SK-MEL-5 (cell line): ENCODE measurements around the gene STT3A. TPM values are rescaled to one million over a fixed set of nuclear protein-coding genes. Genes with fewer than 3 reads are reported as not detected.

Experiments
- DNase-seq: peaks from one replicate; pipeline ENCODE4 v3.0.0-alpha.2; 2016; ENCODE audit warnings: low read depth, low spot score
- in situ Hi-C: cut with HindIII; loops from 2 replicates; pipeline ENCODE4 v1.10.0; 2016; ENCODE audit warnings: low sequenced_read_pairs, high pct_unique_total_duplicates, low pct_unique_long_range_greater_than_20kb
- small RNA-seq, 2 experiments: library from RNA; depleted of rRNA; stranded (forward); fragments of <200 nt; gene quantifications; one replicate each; pipeline ENCODE3, GENCODE V24; 2014
- total RNA-seq: library from RNA; depleted of rRNA; stranded (reverse); fragments of >200 nt; shearing (Covaris generic); gene quantifications from 2 replicates; pipeline ENCODE4 v1.2.3, GENCODE V29; 2014; rRNA removed

The STT3A gene
- total RNA-seq, 1 experiment from 2014 or later = 125 TPM

DNA sequence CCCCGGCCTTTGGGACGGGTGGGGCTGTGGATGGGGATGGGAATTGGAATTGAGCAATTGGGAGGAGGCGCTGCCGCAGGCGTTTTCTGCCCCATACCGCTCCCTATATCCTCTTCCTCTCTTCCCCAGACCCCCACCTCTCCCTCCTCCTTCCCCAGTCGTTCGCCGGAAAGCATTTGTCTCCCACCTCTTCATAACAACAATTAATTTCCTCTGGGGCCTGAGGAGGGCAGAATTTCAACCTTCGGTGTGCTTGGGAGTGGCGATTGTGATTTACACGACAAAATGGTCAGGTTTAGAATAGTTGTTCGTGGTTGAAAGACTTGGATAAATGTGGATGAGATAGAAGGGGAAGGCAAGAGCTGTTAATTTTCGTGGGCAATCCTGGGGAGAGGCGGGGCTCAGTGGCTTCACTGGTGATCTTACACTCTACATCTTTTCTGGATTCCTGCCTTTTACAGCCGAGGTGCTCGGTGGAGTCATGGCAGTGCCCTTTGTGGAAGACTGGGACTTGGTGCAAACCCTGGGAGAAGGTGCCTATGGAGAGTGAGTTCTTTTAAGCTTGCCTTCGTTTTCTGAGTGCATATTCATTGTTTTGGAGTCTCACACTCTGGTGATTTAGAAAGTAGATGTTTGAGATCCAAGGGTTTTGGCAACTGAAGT, 33.8 kb downstream of the STT3A start:
- DNase-seq = no peak
- in situ Hi-C loops = no loop called here

DNA sequence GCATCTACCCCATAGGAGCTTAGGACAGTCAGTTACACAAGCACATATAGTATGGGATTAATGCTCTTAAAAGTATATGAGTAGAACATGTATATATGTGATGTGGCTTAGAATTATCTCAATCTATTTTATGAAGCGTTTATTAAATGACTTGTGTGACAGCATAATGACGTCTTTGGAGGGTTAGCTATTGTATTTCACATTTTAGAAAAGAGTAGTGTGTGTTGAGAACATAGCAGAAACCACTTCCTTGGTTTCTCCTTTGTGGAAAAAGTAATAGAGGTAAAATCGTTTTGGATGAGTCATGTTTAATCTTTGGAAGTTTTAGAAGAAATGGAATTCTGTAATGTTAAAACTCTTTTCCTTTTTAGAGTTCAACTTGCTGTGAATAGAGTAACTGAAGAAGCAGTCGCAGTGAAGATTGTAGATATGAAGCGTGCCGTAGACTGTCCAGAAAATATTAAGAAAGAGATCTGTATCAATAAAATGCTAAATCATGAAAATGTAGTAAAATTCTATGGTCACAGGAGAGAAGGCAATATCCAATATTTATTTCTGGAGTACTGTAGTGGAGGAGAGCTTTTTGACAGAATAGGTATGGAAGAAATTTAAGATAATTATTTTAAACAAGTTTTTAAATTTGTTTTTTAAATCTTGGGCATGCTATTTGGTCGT, 34.7 kb downstream of the STT3A start:
- DNase-seq = no peak
- in situ Hi-C loops = no loop called here

DNA sequence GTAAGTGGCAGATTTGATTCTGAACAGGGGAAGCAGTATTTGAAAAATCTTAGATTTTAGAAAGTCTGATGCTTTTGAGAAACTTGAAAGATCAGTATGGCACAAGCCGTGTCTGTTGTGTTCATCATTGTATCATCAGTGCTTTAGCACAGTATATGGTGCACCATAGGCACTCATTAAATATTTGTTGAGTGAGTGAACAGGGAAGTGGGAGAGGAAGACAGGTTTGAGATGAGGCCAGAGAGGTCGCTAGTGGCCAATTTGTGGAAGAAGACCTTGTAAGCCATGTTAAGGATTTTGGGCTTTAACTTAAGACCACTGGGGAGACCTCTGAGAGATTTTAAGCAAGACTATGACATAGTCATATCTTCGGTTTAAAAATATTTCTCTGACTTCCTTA, 45.2 kb downstream of the STT3A start:
- in situ Hi-C loops = no loop called here
- DNase-seq = peak; percentile 32

DNA sequence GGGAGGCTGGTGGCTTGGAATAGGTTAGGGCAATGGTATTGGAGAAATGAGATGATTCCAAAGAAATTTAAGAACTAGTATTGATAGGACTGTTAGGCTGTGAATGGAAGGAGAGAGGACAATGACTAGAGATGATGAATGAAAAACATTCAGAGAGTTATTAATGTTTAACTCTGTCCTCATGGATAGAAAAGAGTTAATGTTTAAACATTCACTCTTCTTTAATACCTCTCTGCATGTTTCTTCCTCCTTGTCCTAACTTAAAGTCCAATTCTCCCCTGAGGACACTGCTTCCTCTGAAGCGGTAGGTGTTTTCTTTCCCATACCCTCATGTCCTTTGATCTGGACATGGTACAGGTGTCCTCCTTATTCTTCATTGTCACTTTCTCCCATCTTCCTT, 45.7 kb downstream of the STT3A start:
- DNase-seq = no peak
- in situ Hi-C loops = no loop called here

DNA sequence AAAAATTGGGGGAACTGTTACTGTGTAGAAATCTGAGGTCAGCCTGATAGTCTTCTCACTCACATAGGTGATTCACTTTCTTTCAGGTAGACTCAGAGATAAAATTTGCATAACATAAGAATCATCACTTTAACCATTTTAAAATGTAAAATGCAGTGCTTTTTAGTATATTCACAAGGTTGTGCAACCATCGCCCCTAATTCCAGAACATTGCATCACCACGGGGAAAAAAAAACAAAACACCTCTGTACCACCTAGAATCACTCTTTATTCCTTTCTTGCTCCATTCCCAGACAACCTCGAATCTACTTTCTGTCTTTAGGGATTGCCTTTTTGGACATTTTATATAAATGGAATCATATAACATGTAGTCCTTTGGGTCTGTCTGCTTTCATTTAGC, 53.2 kb downstream of the STT3A start:
- in situ Hi-C loops = no loop called here
- DNase-seq = no peak

DNA sequence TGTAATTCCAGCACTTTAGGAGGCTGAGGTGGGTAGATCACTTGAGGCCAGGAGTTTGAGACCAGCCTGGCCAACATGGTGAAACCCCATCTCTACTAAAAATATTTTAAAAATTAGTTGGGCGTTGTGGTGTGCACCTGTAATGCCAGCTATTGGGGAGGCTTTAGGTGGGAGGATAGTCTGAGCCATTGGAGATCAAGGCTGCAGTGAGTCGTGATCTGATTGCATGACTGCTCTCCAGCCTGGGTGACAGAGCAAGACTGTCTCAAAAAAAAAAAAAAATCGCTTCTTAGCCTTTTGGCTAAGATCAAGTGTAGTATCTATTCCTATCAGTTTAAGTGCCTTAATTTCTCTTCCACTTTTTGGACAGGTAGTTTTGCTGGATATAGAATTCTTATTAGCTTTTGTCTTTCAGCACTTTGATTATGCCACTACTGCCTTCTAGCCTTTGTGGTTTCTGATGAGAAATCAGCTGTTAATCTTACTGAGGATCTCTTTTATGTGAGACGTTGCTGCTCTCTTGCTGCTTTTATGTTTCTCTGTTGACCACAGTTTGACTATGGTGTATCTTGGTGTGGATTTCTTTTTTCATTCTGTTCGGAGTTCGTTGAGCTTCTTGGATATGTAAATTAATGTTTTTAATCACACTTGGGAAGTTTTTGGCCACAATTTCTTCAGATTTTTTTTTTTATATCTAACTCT, 57.0 kb downstream of the STT3A start:
- in situ Hi-C loops = no loop called here

DNA sequence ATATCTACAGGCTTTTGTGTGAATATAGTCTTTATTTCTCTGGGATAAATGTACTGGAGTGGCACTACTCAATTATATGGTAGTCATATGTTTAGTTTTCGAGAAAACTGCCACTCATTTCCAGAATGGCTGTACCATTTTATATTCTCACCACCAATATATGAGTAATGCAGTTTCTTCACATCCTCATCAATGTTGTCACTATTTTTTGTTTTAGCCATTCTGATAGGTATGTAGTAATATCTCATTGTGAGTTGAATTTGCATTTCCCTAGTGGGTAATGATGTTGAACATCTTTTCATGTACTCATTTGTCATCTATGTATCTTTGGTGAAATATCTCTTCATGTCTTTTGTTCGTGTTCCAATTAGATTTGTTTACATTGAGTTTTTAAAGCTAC, 70.0 kb downstream of the STT3A start:
- in situ Hi-C loops = no loop called here
- DNase-seq = no peak

More for the DNA sequence above, 57.0 kb downstream of the STT3A start:
- no peak for DNase-seq

DNA sequence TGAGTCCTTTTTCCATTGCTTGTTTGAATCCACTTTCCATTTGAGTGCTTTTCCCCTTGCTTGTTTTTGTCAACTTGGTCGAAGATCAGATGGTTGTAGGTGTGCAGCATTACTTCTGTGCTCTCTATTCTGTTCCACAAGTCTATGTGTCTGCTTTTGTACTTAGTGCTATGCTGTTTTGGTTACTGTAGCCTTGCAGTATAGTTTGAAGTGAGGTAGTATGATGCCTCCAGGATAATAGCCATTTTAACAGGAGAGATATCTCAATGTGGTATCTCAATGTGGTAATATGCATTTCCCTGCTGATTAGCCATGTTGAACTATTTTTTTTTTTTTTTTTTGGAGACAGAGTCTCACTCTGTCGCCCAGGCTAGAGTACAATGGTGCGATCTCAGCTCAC, 71.3 kb downstream of the STT3A start:
- in situ Hi-C loops = no loop called here
- no peak for DNase-seq

DNA sequence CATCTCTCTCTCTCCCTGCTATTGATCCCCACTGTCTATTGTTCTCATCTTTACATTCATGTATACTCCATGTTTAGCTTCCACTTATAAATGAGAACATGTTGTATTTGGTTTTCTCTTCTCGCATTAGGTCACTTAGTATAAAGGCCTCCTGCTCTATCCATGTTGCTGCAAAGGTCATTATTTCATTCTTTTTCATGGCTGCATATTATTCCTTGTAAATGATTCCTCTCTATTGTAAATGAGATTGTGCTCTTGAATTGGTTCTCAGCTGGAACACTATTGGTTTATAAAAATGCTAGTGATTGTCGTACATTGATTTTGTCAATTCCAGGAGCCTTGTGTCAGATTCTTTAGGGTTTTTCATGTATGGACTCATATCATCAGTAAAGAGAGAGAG, 74.5 kb downstream of the STT3A start:
- in situ Hi-C loops = no loop called here
- DNase-seq = no peak

DNA sequence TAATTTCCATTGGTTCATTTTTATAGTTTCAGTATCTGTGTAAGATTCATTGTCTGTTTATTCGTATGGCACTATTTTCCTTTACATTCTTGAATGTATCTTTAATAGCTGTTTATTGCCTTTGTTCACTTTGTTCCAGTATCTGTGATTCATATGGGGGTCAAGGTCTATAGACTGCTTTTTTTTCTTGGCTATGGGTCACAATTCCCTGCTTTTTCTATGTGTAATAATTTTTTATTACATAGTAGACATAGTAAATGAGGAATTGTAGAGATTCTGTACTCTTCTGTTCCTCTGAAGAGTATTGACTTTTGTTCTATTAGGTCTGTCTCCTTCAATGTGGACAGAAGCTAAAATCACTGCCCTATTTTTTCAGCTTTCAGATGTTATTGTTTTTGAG, 77.5 kb downstream of the STT3A start:
- in situ Hi-C loops = no loop called here

DNA sequence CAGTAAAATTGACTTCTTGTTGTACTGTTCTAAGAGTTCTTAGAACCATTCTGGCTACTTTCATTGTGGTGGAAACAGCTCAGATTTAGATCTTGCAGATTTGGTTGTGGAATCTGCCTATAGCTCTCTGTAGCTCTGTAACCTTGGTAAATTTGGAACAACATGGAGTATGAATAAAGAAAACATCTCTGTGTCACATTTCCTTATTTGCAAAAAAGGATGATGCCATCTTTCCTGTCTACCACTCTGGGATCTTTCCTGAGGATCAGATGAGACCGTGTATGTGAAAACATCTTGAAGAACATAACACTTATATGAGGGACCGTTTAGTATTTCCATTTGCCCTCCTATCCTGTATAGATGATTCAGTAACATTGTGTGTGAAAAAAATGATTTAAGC, 78.9 kb downstream of the STT3A start:
- no peak for DNase-seq
- in situ Hi-C loops = no loop called here

More for the DNA sequence above, 77.5 kb downstream of the STT3A start:
- DNase-seq = no peak

Small RNA genes within 50 kb of the gene (small RNA-seq; reads per million reads assigned to genes)
- gene RNU2-35P (0 to 0.10 reads per million in 2 experiments), gene RNU6-1156P (0 reads per million in 2 experiments)

Other genes starting within 250 kb of the STT3A start
- gene FEZ1, start 96.6 kb upstream of the STT3A start, total RNA-seq = 1.6 and 2.2 TPM in 2 replicates
- gene EI24, start 23.4 kb upstream of the STT3A start, total RNA-seq = 92.5 and 96.1 TPM in 2 replicates
- 21.8 and 25.0 TPM in 2 replicates for gene CHEK1, start 32.3 kb downstream of the STT3A start, total RNA-seq
- gene ACRV1, start 88.0 kb downstream of the STT3A start, total RNA-seq = not detected in 2 replicates
- gene PATE1, start 153.4 kb downstream of the STT3A start, total RNA-seq = not detected in 2 replicates
- gene PATE2, start 186.0 kb downstream of the STT3A start, total RNA-seq = 0.11 and 0.53 TPM in 2 replicates
- not detected in 2 replicates for gene PATE3, start 195.3 kb downstream of the STT3A start, total RNA-seq
- not detected in 2 replicates for gene PATE4, start 240.5 kb downstream of the STT3A start, total RNA-seq